NCI-H748 (cell line): Measurements from ENCODE around the gene CCDC159.
A peak's percentile ranks its signal among the peaks of the same experiment; 100 is the strongest.
"Not testable (repeated sequence)": the region's sequence is repeated elsewhere in the genome, so short reads cannot be mapped to it uniquely, and the experiment has no call there.

Source experiments
- DNase-seq: peaks from one replicate; lab custom pipeline; 2025; ENCODE audit not compliant: unreplicated experiment; lab: John Stamatoyannopoulos, UW

The CCDC159 gene

GRCh38 chr19:11338121-11338520, 8.2 kb upstream of the CCDC159 start:
- no peak for DNase-seq

GRCh38 chr19:11338569-11339253, 7.6 kb upstream of the CCDC159 start:
- DNase-seq: no peak

GRCh38 chr19:11339254-11340098, 6.8 kb upstream of the CCDC159 start, which contains the start of gene RAB3D:
TSS of gene RAB3D (minus strand) at chr19:11339657. CDS start at chr19:11337399, 2,258 bp downstream.
- DNase-seq: peak; percentile 86

DNA sequence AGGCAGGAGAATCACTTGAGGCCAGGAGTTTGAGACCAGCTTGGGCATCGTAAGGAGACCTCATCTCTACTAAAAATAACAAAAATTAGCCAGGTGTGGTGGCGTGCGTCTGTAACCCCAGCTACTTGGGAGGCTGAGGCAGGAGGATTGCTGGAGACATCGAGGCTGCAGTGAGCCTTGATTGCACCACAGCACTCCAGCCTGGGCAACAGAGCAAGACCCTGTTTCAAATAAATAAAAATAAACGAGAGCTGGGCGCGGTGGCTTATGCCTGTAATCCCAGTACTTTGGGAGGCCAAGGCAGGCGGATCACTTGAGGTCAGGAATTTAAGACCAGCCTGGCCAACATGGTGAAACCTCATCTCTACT, 6.2 kb upstream of the CCDC159 start:
- not testable (repeated sequence) for DNase-seq

DNA sequence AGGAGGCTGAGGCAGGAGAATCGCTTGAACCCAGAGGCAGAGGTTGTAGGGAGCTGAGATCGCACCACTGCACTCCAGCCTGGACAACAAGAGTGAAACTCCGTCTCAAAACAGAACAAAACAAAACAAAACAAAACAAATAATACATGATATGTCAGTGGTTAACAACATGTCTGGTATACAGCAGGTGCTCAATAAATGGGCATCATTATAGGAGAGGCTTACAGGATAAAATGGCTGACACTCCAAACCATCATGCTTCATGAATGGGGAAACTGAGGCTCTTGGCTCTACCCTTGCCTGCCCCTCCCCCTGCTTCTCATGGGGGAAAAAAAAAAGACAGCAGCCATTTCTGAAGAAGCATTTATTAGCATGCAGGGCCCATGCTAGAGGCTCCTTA, 3.9 kb upstream of the CCDC159 start:
- DNase-seq: no peak

DNA sequence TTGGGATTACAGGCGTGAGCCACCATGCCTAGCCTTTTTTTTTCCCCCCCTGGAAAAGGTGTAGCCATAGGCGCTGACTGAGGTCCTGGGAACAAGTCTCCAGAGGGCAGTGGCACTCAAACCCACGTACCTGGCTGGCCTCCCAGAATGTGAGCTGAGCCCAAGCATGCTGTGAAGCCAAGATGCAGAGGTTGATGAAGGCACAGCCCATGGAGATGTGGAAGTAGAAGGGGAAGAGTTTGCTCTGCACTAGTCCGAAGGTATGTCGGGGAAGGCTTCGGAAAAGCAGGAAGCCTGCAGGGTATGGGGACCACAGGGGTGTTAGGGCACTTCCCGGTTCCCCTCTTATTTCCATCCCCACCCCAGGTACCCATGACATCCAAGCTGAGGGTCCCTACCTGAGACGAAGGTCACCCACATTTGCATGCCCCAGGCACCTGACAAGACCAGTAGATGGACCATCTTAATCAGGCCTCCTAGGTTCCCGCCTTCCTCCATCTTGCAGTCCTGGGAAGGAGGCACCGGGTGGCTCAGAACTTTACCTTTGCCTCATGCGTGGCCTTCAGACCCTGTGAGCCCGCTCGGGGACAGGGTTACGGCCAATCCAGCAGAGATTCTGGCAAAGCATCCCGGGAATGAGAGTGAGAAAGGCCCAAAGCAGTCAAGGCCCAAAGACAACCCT, 1.1 kb upstream of the CCDC159 start:
- DNase-seq: no peak

DNA sequence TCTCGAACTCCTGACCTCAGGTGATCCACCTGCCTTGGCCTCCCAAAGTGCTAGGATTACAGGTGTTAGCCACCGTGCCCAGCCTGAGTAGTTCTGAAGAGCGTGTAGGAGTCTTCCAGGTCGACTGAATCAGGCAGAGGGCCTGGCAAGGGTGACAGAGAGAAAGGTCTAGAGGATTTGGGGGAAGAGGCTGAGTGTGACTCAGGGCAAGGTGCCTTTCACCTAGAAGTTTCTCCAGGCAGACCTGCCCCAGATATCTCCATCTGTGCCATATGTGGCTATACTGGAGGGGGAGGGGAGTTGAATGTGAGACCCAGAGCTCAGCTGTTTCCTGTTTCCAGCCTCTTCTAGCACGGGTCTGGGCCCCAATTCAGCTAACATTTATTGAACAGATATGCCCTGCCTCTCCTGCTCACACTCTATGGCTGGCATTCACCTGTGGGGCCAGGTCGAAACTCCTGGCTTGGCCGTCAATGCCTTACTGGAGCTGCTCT, 1.3 kb downstream of the CCDC159 start:
- no peak for DNase-seq

- no peak for DNase-seq
These were observed 2.9 kb downstream of the CCDC159 start for GRCh38 chr19:11349171-11349570.

- DNase-seq: not testable (repeated sequence)
These were observed 7.8 kb downstream of the CCDC159 start for GRCh38 chr19:11354102-11354501.

GRCh38 chr19:11355160-11356073, 9.1 kb downstream of the CCDC159 start, which contains the start of gene PLPPR2:
TSS of gene PLPPR2 (plus strand) at chr19:11355432. CDS start at chr19:11357674, 2,242 bp downstream.
- peak; percentile 86 for DNase-seq

GRCh38 chr19:11356074-11356397, 9.7 kb downstream of the CCDC159 start:
- DNase-seq: no peak

GRCh38 chr19:11356676-11357550, 10.6 kb downstream of the CCDC159 start:
- DNase-seq: no peak

GRCh38 chr19:11359421-11359820, 13.1 kb downstream of the CCDC159 start:
- no peak for DNase-seq

- peak; percentile 51 for DNase-seq
These were observed 14.9 kb downstream of the CCDC159 start for GRCh38 chr19:11361037-11361770.

DNA sequence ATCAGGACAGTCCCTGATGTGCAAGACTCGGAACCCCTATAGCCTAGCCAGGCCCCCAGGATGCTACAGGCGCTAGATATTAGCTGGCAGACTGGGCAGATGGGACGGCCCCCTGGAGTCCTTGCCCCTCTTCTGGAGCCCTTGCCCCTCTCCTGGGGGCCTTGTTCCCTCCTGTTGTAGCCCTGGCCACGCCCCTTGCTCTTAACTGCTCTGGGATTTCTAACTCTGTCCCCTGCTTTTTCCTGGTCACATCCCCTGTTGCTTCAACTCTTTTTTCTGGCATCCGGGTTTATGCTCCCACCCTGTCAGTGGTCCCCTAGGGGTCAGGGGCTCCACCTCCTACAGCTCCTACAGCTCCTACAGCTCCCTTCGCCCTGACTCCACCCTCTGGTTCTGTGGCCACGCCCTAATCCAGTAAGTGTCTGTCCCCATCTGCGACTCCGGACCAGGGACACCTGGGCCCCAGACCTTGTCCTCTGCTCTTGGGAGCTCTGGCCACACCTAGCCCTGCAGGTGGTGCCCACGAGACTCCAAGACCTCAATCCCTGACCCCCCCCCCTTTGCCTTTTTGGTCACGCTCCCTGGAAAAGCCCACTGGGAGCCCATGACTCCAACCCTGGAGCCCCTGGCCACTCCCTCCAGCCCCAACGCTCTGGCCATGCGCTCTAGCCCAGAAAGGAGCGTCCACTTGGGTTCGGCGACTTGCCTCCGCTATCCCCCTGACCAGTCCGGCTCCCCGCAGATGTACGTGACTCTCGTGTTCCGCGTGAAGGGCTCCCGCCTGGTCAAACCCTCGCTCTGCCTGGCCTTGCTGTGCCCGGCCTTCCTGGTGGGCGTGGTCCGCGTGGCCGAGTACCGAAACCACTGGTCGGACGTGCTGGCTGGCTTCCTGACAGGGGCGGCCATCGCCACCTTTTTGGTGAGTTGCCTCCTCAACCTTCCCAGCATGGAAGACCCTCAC, 15.7 kb downstream of the CCDC159 start:
- no peak for DNase-seq

DNA sequence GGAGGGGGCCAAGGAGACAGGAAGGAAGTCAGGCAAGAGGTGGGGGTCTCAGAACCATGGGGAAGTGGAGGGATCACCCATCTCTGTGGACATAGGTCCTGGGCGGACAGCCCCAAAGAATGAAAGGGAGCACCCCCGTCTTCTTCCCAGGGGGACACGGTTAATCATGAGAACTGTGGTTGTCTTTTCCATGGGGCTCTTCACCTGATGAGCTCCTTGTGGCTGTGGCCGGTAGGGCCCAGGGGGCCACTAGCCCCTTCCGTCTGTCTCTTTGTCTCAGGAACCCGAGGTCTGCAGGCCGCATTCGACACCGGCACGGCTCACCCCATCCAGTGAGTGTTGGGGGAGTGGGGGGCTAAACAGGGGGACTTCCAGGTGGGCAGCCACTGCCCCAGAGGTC, 17.6 kb downstream of the CCDC159 start:
- DNase-seq: no peak

DNA sequence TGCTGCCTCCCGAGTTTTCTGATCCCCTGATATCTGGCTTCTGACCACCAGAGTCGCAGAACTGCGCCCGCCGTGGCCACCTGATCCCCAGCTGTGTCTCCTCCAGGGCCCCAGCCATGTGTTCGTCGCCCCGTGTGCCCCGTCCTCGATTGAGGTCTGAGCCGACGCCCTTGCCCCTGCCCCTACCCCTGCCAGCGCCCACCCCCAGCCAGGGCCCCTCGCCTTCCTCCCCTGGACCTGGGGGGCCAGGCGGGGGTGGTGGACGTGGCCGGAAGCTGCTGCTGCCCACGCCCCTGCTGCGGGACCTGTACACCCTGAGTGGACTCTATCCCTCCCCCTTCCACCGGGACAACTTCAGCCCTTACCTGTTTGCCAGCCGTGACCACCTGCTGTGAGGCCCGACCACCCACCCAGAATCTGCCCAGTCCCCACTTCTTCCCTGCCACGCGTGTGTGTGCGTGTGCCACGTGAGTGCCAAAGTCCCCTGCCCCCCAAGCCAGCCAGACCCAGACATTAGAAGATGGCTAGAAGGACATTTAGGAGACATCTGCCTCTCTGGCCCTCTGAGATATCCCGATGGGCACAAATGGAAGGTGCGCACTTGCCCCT, 18.1 kb downstream of the CCDC159 start:
- DNase-seq: no peak
